OCI-LY3 (cell line): ENCODE results near the gene BABAM2.

Experiments
- CTCF ChIP-seq: fragments of 200-600, 300-600 bp; sonication (generic); IDR thresholded peaks from 2 replicates; pipeline ENCODE4 v1.5.1; 2014; ENCODE audit warnings: antibody characterized with exemption, low read length, low read depth
- EZH2phosphoT487 ChIP-seq: fragments of 200-600 bp; shearing (Covaris generic); IDR thresholded peaks from 2 replicates; pipeline ENCODE4 v1.6.1; 2018; ENCODE audit warnings: antibody characterized with exemption, mixed run types, low read depth

GRCh38 chr2:28300485-28301341, 410.2 kb downstream of the BABAM2 start:
- no peak for TF ChIP-seq CTCF
- no peak for TF ChIP-seq EZH2phosphoT487
